ENCODE data around the gene GLUD1.

Gene GLUD1

GRCh38 chr10:87058171-87058570, 36.5 kb downstream of the GLUD1 start (continued):
- TF ChIP-seq TSHZ2 (CRISPR knock-in tag; IDR thresholded peaks at IDR 0.05), result no peak
- no peak for TF ChIP-seq ZFP30 (CRISPR knock-in tag; IDR thresholded peaks at IDR 0.05)
- TF ChIP-seq RARB (CRISPR knock-in tag; IDR thresholded peaks at IDR 0.05), result no peak
- TF ChIP-seq ZNF8 (CRISPR knock-in tag; IDR thresholded peaks at IDR 0.05), result no peak
- TF ChIP-seq ZC3H10 (CRISPR knock-in tag; IDR thresholded peaks at IDR 0.05), result no peak
- no peak for TF ChIP-seq TCF4 (CRISPR knock-in tag; IDR thresholded peaks at IDR 0.05; ENCODE audit: borderline replicate concordance)
- no peak for TF ChIP-seq ARNTL (CRISPR knock-in tag; IDR thresholded peaks at IDR 0.05; ENCODE audit: borderline replicate concordance, low read depth)
- TF ChIP-seq, protein P1, sequence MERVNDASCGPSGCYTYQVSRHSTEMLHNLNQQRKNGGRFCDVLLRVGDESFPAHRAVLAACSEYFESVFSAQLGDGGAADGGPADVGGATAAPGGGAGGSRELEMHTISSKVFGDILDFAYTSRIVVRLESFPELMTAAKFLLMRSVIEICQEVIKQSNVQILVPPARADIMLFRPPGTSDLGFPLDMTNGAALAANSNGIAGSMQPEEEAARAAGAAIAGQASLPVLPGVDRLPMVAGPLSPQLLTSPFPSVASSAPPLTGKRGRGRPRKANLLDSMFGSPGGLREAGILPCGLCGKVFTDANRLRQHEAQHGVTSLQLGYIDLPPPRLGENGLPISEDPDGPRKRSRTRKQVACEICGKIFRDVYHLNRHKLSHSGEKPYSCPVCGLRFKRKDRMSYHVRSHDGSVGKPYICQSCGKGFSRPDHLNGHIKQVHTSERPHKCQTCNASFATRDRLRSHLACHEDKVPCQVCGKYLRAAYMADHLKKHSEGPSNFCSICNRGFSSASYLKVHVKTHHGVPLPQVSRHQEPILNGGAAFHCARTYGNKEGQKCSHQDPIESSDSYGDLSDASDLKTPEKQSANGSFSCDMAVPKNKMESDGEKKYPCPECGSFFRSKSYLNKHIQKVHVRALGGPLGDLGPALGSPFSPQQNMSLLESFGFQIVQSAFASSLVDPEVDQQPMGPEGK (CRISPR knock-in tag; IDR thresholded peaks at IDR 0.05; ENCODE audit: borderline replicate concordance), result no peak
- TF ChIP-seq SNAI2 (CRISPR knock-in tag; IDR thresholded peaks at IDR 0.05), result no peak
- TF ChIP-seq PPARA (CRISPR knock-in tag; IDR thresholded peaks at IDR 0.05; ENCODE audit: borderline replicate concordance), result no peak

DNA sequence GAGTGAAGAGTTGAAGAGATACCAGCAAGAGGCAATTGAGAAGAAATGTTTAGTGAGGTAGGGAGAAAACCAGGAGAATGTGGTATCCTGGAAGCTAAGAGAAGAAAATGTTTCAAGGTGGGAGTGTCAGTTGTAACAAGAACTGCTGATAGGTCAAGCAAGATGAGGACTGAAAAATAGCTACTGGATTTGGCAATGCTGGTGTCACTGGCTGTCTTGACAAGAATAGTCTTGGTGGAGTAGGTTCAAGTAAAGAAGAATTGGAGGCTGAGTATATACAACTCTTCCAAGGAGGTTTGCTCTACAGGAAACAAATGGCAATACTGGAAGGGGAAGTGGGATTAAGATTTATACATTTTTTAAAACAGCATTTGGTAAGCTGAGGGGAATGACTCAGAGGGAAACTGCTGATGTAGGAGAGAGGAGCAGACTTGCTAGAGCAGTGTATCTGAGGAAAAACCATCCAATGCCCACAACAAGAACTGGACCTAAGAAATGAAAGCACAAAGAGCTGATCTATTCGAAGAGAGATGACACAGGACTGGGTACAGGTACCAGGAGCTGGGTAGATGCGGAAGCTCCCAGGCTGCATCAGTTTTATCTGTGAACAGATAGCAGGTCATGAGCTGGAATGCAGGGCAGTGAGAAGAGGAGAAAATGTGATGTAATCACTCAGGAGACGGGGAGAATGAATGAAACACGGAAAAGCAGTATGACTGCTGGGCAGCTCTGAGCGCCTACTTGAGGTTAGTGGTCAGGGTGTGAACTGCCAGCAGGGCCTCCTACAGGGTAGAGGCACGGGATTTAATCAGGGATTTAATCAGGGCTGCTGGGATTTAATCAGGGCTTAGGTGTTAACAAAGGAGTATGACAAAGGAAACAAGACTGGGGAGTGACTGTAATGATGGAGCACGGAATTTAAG, 40.0 kb downstream of the GLUD1 start:
- TF ChIP-seq ARNTL (CRISPR knock-in tag; IDR thresholded peaks at IDR 0.05; ENCODE audit: borderline replicate concordance, low read depth), result no peak
- TF ChIP-seq TSHZ2 (CRISPR knock-in tag; IDR thresholded peaks at IDR 0.05), result no peak
- no peak for TF ChIP-seq ZFP3 (CRISPR knock-in tag; IDR thresholded peaks at IDR 0.05)
- TF ChIP-seq ZNF70 (CRISPR knock-in tag; IDR thresholded peaks at IDR 0.05), result no peak
- no peak for TF ChIP-seq ZFP30 (CRISPR knock-in tag; IDR thresholded peaks at IDR 0.05)
- no peak for TF ChIP-seq GLIS3 (CRISPR knock-in tag; IDR thresholded peaks at IDR 0.05)
- TF ChIP-seq TCF4 (CRISPR knock-in tag; IDR thresholded peaks at IDR 0.05; ENCODE audit: borderline replicate concordance), result no peak
- TF ChIP-seq TOX (CRISPR knock-in tag; IDR thresholded peaks at IDR 0.05; ENCODE audit: borderline replicate concordance), result no peak
- no peak for TF ChIP-seq ZC3H10 (CRISPR knock-in tag; IDR thresholded peaks at IDR 0.05)
- TF ChIP-seq OSR1 (CRISPR knock-in tag; IDR thresholded peaks at IDR 0.05), result no peak
- no peak for TF ChIP-seq PPARA (CRISPR knock-in tag; IDR thresholded peaks at IDR 0.05; ENCODE audit: borderline replicate concordance)
- TF ChIP-seq, protein P2, sequence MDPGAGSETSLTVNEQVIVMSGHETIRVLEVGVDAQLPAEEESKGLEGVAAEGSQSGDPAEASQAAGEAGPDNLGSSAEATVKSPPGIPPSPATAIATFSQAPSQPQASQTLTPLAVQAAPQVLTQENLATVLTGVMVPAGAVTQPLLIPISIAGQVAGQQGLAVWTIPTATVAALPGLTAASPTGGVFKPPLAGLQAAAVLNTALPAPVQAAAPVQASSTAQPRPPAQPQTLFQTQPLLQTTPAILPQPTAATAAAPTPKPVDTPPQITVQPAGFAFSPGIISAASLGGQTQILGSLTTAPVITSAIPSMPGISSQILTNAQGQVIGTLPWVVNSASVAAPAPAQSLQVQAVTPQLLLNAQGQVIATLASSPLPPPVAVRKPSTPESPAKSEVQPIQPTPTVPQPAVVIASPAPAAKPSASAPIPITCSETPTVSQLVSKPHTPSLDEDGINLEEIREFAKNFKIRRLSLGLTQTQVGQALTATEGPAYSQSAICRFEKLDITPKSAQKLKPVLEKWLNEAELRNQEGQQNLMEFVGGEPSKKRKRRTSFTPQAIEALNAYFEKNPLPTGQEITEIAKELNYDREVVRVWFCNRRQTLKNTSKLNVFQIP (CRISPR knock-in tag; IDR thresholded peaks at IDR 0.05; ENCODE audit: borderline replicate concordance, low read depth), result no peak
- no peak for TF ChIP-seq RARB (CRISPR knock-in tag; IDR thresholded peaks at IDR 0.05)
- TF ChIP-seq, protein P3, sequence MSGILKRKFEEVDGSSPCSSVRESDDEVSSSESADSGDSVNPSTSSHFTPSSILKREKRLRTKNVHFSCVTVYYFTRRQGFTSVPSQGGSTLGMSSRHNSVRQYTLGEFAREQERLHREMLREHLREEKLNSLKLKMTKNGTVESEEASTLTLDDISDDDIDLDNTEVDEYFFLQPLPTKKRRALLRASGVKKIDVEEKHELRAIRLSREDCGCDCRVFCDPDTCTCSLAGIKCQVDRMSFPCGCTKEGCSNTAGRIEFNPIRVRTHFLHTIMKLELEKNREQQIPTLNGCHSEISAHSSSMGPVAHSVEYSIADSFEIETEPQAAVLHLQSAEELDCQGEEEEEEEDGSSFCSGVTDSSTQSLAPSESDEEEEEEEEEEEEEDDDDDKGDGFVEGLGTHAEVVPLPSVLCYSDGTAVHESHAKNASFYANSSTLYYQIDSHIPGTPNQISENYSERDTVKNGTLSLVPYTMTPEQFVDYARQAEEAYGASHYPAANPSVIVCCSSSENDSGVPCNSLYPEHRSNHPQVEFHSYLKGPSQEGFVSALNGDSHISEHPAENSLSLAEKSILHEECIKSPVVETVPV (CRISPR knock-in tag; IDR thresholded peaks at IDR 0.05), result no peak
- TF ChIP-seq ZNF565 (CRISPR knock-in tag; conservative IDR thresholded peaks at IDR 0.05; ENCODE audit: low read depth), result no peak
- TF ChIP-seq ZNF8 (CRISPR knock-in tag; IDR thresholded peaks at IDR 0.05), result no peak
- no peak for TF ChIP-seq CSDC2 (CRISPR knock-in tag; IDR thresholded peaks at IDR 0.05)
- TF ChIP-seq BACH2 (CRISPR knock-in tag; IDR thresholded peaks at IDR 0.05; ENCODE audit: borderline replicate concordance), result no peak
- TF ChIP-seq, protein P4, sequence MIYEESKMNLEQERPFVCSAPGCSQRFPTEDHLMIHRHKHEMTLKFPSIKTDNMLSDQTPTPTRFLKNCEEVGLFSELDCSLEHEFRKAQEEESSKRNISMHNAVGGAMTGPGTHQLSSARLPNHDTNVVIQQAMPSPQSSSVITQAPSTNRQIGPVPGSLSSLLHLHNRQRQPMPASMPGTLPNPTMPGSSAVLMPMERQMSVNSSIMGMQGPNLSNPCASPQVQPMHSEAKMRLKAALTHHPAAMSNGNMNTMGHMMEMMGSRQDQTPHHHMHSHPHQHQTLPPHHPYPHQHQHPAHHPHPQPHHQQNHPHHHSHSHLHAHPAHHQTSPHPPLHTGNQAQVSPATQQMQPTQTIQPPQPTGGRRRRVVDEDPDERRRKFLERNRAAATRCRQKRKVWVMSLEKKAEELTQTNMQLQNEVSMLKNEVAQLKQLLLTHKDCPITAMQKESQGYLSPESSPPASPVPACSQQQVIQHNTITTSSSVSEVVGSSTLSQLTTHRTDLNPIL (CRISPR knock-in tag; IDR thresholded peaks at IDR 0.05; ENCODE audit: low read depth), result no peak
- TF ChIP-seq, protein P1 (CRISPR knock-in tag; IDR thresholded peaks at IDR 0.05; ENCODE audit: borderline replicate concordance), result no peak
- peak; percentile 46 for ATAC-seq

All from SK-N-SH treated with all-trans-retinoic acid at 6 μM for 48 hours (cell line).